SK-N-SH (cell line): ENCODE data around the gene CCDC154. TPM values are rescaled to one million over a fixed set of nuclear protein-coding genes. Genes with fewer than 3 reads are reported as not detected.

Experiments used
- CTCF ChIA-PET: fragments of 300-600, 350-600 bp; formaldehyde crosslinking; extraction: SDS; loops from one replicate; lab custom pipeline; 2021; lab: Yijun Ruan, JAX
- POLR2A ChIA-PET: fragments of 350-600 bp; sonication (Branson Sonifier 250); formaldehyde crosslinking; extraction: SDS; loops from one replicate; lab custom pipeline; 2020; ENCODE audit warnings: antibody characterized with exemption, inconsistent platforms; lab: Yijun Ruan, JAX
- DNase-seq: peaks from one replicate; pipeline ENCODE4 v3.0.0; 2012
- H2AFZ ChIP-seq: fragments of 200-600 bp; sonication (generic); 2 replicates; pipeline ENCODE4 v1.8.1; 2016; ENCODE audit warnings: antibody characterized with exemption, mild to moderate bottlenecking, low read depth
- H3F3A ChIP-seq: fragments of 200-600 bp; sonication (generic); replicated peaks from 2 replicates; pipeline ENCODE3; 2016; ENCODE audit warnings: antibody characterized with exemption, mild to moderate bottlenecking; ENCODE audit not compliant: insufficient read depth
- H3K27ac ChIP-seq, 2 experiments: fragments of 200-500 bp in 1 of 2; fragments of 200-600 bp in 1 of 2; sonication (Bioruptor generic) in 1 of 2; sonication (generic), shearing (Covaris generic) in 1 of 2; 2 replicates each; pipeline versions ENCODE4 v1.5.1 to v1.6.1; 2014 to 2016; ENCODE audit warnings: low read depth in 2 of 2, inconsistent platforms in 1 of 2, low read length in 1 of 2, mild to moderate bottlenecking in 1 of 2, mixed read lengths in 1 of 2
- H3K27me3 ChIP-seq: fragments of 200-600 bp; sonication (generic), shearing (Covaris generic); 2 replicates; pipeline ENCODE4 v1.6.1; 2016; ENCODE audit warnings: mixed run types; ENCODE audit not compliant: insufficient read depth
- H3K36me3 ChIP-seq, 2 experiments: fragments of 200-500 bp in 1 of 2; fragments of 200-600 bp in 1 of 2; sonication (Bioruptor generic) in 1 of 2; sonication (generic) in 1 of 2; replicated peaks in 1 of 2; 2 replicates each; pipeline versions ENCODE3 to v1.5.1; 2014 to 2016; ENCODE audit warnings: low read length in 1 of 2, mild to moderate bottlenecking in 1 of 2; ENCODE audit not compliant: insufficient read depth in 2 of 2, control insufficient read depth in 1 of 2
- H3K4me1 ChIP-seq, 2 experiments: fragments of 200-500 bp in 1 of 2; fragments of 200-600 bp in 1 of 2; sonication (Bioruptor generic) in 1 of 2; sonication (generic), shearing (Covaris generic) in 1 of 2; 2 replicates each; pipeline versions ENCODE4 v1.5.1 to v1.6.1; 2014 to 2016; ENCODE audit warnings: low read depth in 1 of 2, low read length in 1 of 2, mixed run types in 1 of 2; ENCODE audit not compliant: insufficient read depth in 2 of 2, control insufficient read depth in 1 of 2
- H3K4me2 ChIP-seq: fragments of 200-600 bp; sonication (generic), shearing (Covaris generic); 2 replicates; pipeline ENCODE4 v1.6.1; 2017; ENCODE audit warnings: mixed run types
- H3K4me3 ChIP-seq, 2 experiments: fragments of 200-500 bp in 1 of 2; fragments of 200-600 bp in 1 of 2; sonication (Bioruptor generic) in 1 of 2; sonication (generic), shearing (Covaris generic) in 1 of 2; 2 replicates each; pipeline versions ENCODE4 v1.5.1 to v1.8.1; 2014 to 2016; ENCODE audit warnings: low read depth in 2 of 2, inconsistent platforms in 1 of 2, low read length in 1 of 2, mild to moderate bottlenecking in 1 of 2, mixed read lengths in 1 of 2, moderate library complexity in 1 of 2
- H3K79me2 ChIP-seq: fragments of 200-600 bp; sonication (generic); 2 replicates; pipeline ENCODE4 v1.8.1; 2017; ENCODE audit warnings: mild to moderate bottlenecking; ENCODE audit not compliant: insufficient read depth
- H3K9ac ChIP-seq: fragments of 200-600 bp; sonication (generic); 2 replicates; pipeline ENCODE4 v1.6.1; 2017; ENCODE audit warnings: mixed run types
- H3K9me2 ChIP-seq: fragments of 200-600 bp; sonication (generic); 2 replicates; pipeline ENCODE4 v1.6.1; 2017; ENCODE audit warnings: mixed run types
- H3K9me3 ChIP-seq: fragments of 200-600 bp; sonication (generic); 2 replicates; pipeline ENCODE4 v1.6.1; 2017; ENCODE audit warnings: mixed run types, mild to moderate bottlenecking, moderate library complexity
- H4K20me1 ChIP-seq: fragments of 200-600 bp; sonication (generic); 2 replicates; pipeline ENCODE4 v1.6.1; 2017; ENCODE audit warnings: mild to moderate bottlenecking, mixed run types; ENCODE audit not compliant: insufficient read depth
- FOSL2 ChIP-seq: IDR thresholded peaks from 2 replicates; pipeline ENCODE4 v1.4.0; 2012; ENCODE audit warnings: low read depth, mild to moderate bottlenecking, moderate library complexity, borderline replicate concordance
- FOXJ3 ChIP-seq: sonication (generic); formaldehyde crosslinking; IDR thresholded peaks from 2 replicates; pipeline ENCODE4 v1.5.1; 2020; ENCODE audit warnings: mild to moderate bottlenecking, missing genetic modification reagents
- FOXM1 ChIP-seq: IDR thresholded peaks from 2 replicates; pipeline ENCODE4 v1.4.0; 2012; ENCODE audit warnings: low read depth, mild to moderate bottlenecking
- NFIC ChIP-seq: IDR thresholded peaks from 2 replicates; pipeline ENCODE4 v1.4.0; 2012; ENCODE audit warnings: borderline replicate concordance
- POLR2AphosphoS5 ChIP-seq: IDR thresholded peaks from 2 replicates; pipeline ENCODE4 v1.6.1; 2012; ENCODE audit warnings: low read depth, low read length
- TAF1 ChIP-seq: IDR thresholded peaks from 2 replicates; pipeline ENCODE4 v1.6.1; 2012; ENCODE audit warnings: low read depth, mild to moderate bottlenecking, low read length, moderate library complexity, borderline replicate concordance
- TEAD4 ChIP-seq: IDR thresholded peaks from 2 replicates; pipeline ENCODE4 v1.4.0; 2012; ENCODE audit warnings: mild to moderate bottlenecking, borderline replicate concordance; ENCODE audit not compliant: insufficient read depth
- WGBS: methylation state at CpG from one replicate; pipeline ENCODE4 v1.1.6; 2017; ENCODE audit warnings: low lambda C conversion rate; 5-methylcytosine and 5-hydroxymethylcytosine counted together
- polyA plus RNA-seq, 3 experiments: library from polyadenylated mRNA; depleted of rRNA; stranded (reverse); fragments of >200 nt; gene quantifications; 2 replicates each; pipeline ENCODE4 v1.2.3, GENCODE V29; 2012
- TF ChIP-seq, protein P1 (sequence below): IDR thresholded peaks from 2 replicates; pipeline ENCODE4 v1.4.0; 2012; ENCODE audit warnings: low read depth
- TF ChIP-seq, protein P2 (sequence below): IDR thresholded peaks from 2 replicates; pipeline ENCODE4 v1.4.0; 2012; ENCODE audit warnings: low read depth, borderline replicate concordance
- TF ChIP-seq, protein P3 (sequence below): IDR thresholded peaks from 2 replicates; pipeline ENCODE4 v1.6.1; 2012; ENCODE audit warnings: mild to moderate bottlenecking, low read depth, low read length, moderate library complexity
- TF ChIP-seq, protein P4 (sequence below): IDR thresholded peaks from 2 replicates; pipeline ENCODE4; 2012

The CCDC154 gene
- polyA plus RNA-seq, 1 of the 3 experiments (the other 2 are of a cell fraction): 0.35 TPM

DNA sequence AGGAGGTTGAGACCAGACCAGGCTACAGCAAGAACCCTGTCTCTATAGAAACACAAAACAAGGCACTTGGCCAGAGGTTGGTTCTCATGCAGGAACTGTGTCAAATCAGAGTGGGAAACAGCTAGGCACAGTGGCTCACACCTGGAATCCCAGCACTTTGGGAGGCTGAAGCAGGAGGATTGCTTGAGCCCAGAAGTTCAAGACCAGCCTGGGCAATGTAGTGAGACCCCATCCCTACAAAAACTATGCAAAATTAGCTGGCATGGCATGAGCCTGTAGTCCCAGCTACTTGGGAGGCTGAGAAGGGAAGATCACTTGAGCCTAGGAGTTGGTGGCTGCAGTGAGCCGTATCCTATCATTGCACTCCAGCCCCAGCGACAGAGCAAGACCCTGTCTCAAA lies 31.5 kb downstream of the CCDC154 start:
- H3K4me1 ChIP-seq: peaks cover 0 to 4% of the 10 kb centered on the region in 2 experiments; a peak in 1 of 4 replicates
- no peak overlapping the region for H3K27ac ChIP-seq
- POLR2A ChIA-PET: interaction anchor here (0.7 kb wide), 1 partner anchor 104 kb away, joined by 5 read pairs; no protein-coding TSS in a partner anchor
- CTCF ChIA-PET: interaction anchor here (1.4 kb wide), 1 partner anchor 8 kb away, joined by 3 read pairs; no protein-coding TSS in a partner anchor
- no peak overlapping the region for H3K9ac ChIP-seq
- 86% methylated on average over 2 of the region's 2 CpGs for WGBS
- TF ChIP-seq, protein P1, sequence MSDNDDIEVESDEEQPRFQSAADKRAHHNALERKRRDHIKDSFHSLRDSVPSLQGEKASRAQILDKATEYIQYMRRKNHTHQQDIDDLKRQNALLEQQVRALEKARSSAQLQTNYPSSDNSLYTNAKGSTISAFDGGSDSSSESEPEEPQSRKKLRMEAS: no peak
- TF ChIP-seq, protein P2, sequence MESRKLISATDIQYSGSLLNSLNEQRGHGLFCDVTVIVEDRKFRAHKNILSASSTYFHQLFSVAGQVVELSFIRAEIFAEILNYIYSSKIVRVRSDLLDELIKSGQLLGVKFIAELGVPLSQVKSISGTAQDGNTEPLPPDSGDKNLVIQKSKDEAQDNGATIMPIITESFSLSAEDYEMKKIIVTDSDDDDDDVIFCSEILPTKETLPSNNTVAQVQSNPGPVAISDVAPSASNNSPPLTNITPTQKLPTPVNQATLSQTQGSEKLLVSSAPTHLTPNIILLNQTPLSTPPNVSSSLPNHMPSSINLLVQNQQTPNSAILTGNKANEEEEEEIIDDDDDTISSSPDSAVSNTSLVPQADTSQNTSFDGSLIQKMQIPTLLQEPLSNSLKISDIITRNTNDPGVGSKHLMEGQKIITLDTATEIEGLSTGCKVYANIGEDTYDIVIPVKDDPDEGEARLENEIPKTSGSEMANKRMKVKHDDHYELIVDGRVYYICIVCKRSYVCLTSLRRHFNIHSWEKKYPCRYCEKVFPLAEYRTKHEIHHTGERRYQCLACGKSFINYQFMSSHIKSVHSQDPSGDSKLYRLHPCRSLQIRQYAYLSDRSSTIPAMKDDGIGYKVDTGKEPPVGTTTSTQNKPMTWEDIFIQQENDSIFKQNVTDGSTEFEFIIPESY: no peak
- TF ChIP-seq, protein P3, sequence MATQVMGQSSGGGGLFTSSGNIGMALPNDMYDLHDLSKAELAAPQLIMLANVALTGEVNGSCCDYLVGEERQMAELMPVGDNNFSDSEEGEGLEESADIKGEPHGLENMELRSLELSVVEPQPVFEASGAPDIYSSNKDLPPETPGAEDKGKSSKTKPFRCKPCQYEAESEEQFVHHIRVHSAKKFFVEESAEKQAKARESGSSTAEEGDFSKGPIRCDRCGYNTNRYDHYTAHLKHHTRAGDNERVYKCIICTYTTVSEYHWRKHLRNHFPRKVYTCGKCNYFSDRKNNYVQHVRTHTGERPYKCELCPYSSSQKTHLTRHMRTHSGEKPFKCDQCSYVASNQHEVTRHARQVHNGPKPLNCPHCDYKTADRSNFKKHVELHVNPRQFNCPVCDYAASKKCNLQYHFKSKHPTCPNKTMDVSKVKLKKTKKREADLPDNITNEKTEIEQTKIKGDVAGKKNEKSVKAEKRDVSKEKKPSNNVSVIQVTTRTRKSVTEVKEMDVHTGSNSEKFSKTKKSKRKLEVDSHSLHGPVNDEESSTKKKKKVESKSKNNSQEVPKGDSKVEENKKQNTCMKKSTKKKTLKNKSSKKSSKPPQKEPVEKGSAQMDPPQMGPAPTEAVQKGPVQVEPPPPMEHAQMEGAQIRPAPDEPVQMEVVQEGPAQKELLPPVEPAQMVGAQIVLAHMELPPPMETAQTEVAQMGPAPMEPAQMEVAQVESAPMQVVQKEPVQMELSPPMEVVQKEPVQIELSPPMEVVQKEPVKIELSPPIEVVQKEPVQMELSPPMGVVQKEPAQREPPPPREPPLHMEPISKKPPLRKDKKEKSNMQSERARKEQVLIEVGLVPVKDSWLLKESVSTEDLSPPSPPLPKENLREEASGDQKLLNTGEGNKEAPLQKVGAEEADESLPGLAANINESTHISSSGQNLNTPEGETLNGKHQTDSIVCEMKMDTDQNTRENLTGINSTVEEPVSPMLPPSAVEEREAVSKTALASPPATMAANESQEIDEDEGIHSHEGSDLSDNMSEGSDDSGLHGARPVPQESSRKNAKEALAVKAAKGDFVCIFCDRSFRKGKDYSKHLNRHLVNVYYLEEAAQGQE: no peak
- TF ChIP-seq NFIC (no peak), TAF1 (no peak), FOXJ3 (CRISPR knock-in tag) (no peak), POLR2AphosphoS5 (no peak), TEAD4 (no peak), FOXM1 (no peak), FOSL2 (no peak)
- TF ChIP-seq, protein P4, sequence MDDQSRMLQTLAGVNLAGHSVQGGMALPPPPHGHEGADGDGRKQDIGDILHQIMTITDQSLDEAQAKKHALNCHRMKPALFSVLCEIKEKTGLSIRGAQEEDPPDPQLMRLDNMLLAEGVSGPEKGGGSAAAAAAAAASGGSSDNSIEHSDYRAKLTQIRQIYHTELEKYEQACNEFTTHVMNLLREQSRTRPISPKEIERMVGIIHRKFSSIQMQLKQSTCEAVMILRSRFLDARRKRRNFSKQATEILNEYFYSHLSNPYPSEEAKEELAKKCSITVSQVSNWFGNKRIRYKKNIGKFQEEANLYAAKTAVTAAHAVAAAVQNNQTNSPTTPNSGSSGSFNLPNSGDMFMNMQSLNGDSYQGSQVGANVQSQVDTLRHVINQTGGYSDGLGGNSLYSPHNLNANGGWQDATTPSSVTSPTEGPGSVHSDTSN: no peak
- H3K36me3 ChIP-seq: no peaks in the 10 kb centered on the region
- H3K79me2 ChIP-seq: peaks cover 55% of the 10 kb centered on the region
- H3K9me3 ChIP-seq: no peaks in the 10 kb centered on the region
- peaks cover 24% of the 10 kb centered on the region for H3F3A ChIP-seq
- H3K4me3 ChIP-seq: no peak overlapping the region
- no peaks in the 10 kb centered on the region for H3K27me3 ChIP-seq
- no peaks in the 10 kb centered on the region for H3K9me2 ChIP-seq
- DNase-seq: no peak
- H4K20me1 ChIP-seq: peaks cover 1% of the 10 kb centered on the region; the same call in 1 of the 2 replicates
- H2AFZ ChIP-seq: no peak overlapping the region
- no peak overlapping the region for H3K4me2 ChIP-seq
